ENCODE results near the gene KRR1. TPM values are rescaled to one million over a fixed set of nuclear protein-coding genes. Genes with fewer than 3 reads are reported as not detected.

The KRR1 gene
- polyA plus RNA-seq, 2 of the 4 experiments (the other 2 are of a cell fraction) = 66.1 to 122 TPM

DNA sequence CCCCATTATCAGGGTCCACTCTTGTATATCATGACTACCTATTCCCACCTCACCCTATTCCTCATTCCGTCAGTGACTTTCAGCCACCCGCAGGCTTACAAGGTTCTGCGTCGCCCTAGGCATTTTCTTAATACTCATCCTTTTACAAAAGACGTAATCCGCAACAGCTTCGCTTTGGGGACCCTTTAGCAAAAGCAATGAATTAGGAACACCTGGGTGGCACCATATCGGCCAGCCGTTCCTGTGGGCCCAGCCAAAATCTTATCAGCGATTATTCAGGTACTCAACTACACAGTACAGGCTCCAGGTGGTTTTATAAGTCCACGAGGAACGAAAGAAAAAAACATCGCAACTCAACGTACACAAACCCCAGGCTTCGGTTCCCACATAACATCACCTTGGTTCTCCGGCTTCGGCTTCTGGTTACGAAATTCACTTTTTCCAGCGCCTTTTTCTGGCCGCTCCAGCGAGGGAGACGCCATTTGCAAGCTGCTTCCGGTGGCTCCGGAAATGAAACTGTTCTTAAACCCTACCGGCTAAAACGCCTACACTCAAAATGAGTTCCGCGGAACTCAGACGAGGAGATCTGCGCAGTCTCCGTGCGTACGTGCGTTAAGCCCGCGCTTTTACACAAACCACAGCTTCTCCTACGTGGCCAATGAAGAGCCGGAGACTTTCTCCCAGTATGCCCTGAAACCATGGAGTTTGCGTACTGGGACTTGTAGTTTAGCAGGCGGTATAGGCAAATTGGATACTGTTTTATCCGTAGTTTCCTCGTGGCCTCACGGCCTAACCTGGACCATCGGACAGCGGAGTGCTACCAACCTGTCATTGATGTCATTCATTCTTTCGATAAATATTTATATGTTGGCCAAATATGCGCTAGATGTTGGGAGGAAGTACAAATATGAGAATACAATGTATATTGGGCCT lies at the start of gene KRR1 (continued):
- TF ChIP-seq, protein P1, sequence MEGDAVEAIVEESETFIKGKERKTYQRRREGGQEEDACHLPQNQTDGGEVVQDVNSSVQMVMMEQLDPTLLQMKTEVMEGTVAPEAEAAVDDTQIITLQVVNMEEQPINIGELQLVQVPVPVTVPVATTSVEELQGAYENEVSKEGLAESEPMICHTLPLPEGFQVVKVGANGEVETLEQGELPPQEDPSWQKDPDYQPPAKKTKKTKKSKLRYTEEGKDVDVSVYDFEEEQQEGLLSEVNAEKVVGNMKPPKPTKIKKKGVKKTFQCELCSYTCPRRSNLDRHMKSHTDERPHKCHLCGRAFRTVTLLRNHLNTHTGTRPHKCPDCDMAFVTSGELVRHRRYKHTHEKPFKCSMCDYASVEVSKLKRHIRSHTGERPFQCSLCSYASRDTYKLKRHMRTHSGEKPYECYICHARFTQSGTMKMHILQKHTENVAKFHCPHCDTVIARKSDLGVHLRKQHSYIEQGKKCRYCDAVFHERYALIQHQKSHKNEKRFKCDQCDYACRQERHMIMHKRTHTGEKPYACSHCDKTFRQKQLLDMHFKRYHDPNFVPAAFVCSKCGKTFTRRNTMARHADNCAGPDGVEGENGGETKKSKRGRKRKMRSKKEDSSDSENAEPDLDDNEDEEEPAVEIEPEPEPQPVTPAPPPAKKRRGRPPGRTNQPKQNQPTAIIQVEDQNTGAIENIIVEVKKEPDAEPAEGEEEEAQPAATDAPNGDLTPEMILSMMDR (IDR thresholded peaks at IDR 0.05) = no peak
- TF ChIP-seq, protein P2, sequence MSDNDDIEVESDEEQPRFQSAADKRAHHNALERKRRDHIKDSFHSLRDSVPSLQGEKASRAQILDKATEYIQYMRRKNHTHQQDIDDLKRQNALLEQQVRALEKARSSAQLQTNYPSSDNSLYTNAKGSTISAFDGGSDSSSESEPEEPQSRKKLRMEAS (IDR thresholded peaks at IDR 0.05) = peak; percentile 97
- TF ChIP-seq, protein P3, sequence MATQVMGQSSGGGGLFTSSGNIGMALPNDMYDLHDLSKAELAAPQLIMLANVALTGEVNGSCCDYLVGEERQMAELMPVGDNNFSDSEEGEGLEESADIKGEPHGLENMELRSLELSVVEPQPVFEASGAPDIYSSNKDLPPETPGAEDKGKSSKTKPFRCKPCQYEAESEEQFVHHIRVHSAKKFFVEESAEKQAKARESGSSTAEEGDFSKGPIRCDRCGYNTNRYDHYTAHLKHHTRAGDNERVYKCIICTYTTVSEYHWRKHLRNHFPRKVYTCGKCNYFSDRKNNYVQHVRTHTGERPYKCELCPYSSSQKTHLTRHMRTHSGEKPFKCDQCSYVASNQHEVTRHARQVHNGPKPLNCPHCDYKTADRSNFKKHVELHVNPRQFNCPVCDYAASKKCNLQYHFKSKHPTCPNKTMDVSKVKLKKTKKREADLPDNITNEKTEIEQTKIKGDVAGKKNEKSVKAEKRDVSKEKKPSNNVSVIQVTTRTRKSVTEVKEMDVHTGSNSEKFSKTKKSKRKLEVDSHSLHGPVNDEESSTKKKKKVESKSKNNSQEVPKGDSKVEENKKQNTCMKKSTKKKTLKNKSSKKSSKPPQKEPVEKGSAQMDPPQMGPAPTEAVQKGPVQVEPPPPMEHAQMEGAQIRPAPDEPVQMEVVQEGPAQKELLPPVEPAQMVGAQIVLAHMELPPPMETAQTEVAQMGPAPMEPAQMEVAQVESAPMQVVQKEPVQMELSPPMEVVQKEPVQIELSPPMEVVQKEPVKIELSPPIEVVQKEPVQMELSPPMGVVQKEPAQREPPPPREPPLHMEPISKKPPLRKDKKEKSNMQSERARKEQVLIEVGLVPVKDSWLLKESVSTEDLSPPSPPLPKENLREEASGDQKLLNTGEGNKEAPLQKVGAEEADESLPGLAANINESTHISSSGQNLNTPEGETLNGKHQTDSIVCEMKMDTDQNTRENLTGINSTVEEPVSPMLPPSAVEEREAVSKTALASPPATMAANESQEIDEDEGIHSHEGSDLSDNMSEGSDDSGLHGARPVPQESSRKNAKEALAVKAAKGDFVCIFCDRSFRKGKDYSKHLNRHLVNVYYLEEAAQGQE (IDR thresholded peaks at IDR 0.05) = 0 out of 2 replicates have a peak, but pooled peaks have one; percentile 34
- TF ChIP-seq POLR2A (IDR thresholded peaks at IDR 0.05; ENCODE audit: low read length) (peak; percentile 41; the same call in 1 of the 2 replicates), HOXB13 (CRISPR knock-in tag; IDR thresholded peaks at IDR 0.05; ENCODE audit: low read depth) (no peak), CEBPB (IDR thresholded peaks at IDR 0.05) (peak in 1 of 2 experiments; percentile 70; a peak in 2 of 4 replicates), EP300 (IDR thresholded peaks at IDR 0.05) (no peak), ESRRA (IDR thresholded peaks at IDR 0.05; ENCODE audit: borderline replicate concordance, low read length) (no peak), BHLHE40 (IDR thresholded peaks at IDR 0.05; ENCODE audit: low read depth, low read length) (no peak), RFX5 (IDR thresholded peaks at IDR 0.05) (peak; percentile 57; the same call in 1 of the 2 replicates), CHD2 (IDR thresholded peaks at IDR 0.05; ENCODE audit: low read length, partially characterized antibody) (no peak), GATA3 (IDR thresholded peaks at IDR 0.05; ENCODE audit: borderline replicate concordance) (peak; percentile 52; the same call in 1 of the 2 replicates), NPAS2 (CRISPR knock-in tag; IDR thresholded peaks at IDR 0.05; ENCODE audit: borderline replicate concordance) (no peak), HOXB5 (CRISPR knock-in tag; IDR thresholded peaks at IDR 0.05) (peak; percentile 45; the same call in 1 of the 2 replicates), HDAC2 (IDR thresholded peaks at IDR 0.05) (peak; percentile 47; the same call in 1 of the 2 replicates), MYC (IDR thresholded peaks at IDR 0.05; ENCODE audit: borderline replicate concordance, low read length) (0 out of 2 replicates have a peak, but pooled peaks have one; percentile 56), POLR2AphosphoS2 (conservative IDR thresholded peaks at IDR 0.05; ENCODE audit: low read length) (no peak), RARB (CRISPR knock-in tag; IDR thresholded peaks at IDR 0.05) (no peak), KDM1A (IDR thresholded peaks at IDR 0.05; ENCODE audit: low read depth) (no peak), ZFP36 (IDR thresholded peaks at IDR 0.05; ENCODE audit: borderline replicate concordance, partially characterized antibody) (no peak)
- TF ChIP-seq, protein P4, sequence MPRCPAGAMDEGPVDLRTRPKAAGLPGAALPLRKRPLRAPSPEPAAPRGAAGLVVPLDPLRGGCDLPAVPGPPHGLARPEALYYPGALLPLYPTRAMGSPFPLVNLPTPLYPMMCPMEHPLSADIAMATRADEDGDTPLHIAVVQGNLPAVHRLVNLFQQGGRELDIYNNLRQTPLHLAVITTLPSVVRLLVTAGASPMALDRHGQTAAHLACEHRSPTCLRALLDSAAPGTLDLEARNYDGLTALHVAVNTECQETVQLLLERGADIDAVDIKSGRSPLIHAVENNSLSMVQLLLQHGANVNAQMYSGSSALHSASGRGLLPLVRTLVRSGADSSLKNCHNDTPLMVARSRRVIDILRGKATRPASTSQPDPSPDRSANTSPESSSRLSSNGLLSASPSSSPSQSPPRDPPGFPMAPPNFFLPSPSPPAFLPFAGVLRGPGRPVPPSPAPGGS (IDR thresholded peaks at IDR 0.05) = peak; percentile 59; the same call in 1 of the 3 replicates
- TF ChIP-seq, protein P5, sequence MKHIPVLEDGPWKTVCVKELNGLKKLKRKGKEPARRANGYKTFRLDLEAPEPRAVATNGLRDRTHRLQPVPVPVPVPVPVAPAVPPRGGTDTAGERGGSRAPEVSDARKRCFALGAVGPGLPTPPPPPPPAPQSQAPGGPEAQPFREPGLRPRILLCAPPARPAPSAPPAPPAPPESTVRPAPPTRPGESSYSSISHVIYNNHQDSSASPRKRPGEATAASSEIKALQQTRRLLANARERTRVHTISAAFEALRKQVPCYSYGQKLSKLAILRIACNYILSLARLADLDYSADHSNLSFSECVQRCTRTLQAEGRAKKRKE (CRISPR knock-in tag; IDR thresholded peaks at IDR 0.05; ENCODE audit: low read depth) = no peak

Measured in A549 (cell line).